GM21381 (cell line): ENCODE measurements around the gene ACYP2.
"Not testable (repeated sequence)": the region's sequence is repeated elsewhere in the genome, so short reads cannot be mapped to it uniquely, and the experiment has no call there.

Experiments used
- ATAC-seq: cut with Tn5 transposase; IDR thresholded peaks from one replicate; pipeline ENCODE4 v1.9.1; 2021; ENCODE audit warnings: mild to moderate bottlenecking, moderate library complexity; ENCODE audit not compliant: unreplicated experiment

ACYP2 gene

DNA sequence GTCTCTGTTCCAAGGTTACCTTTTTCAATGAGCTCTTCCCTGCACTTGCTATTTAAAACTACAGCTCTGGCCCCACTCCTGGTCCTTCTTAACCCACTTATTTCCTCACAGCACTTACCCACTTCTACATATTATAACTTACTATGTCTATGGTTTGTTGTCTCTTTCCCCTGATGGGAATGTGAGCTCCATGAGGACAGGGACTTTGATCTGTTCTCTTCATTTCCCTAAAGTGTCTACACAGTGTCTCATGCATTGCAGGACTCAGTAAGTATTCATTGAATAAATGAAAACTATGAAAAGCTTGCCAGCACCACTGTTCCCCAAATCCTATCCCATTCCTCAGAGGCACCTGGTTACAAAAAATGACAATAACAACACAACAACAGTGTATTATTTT, 18.3 kb upstream of the ACYP2 start:
- no peak for ATAC-seq

- peak; percentile 1 for ATAC-seq
Measured at GRCh38 chr2:54099370-54099769, 16.0 kb upstream of the ACYP2 start.

- ATAC-seq, result peak; percentile 76
Measured at GRCh38 chr2:54099829-54100585, 15.4 kb upstream of the ACYP2 start.

- no peak for ATAC-seq
Measured at GRCh38 chr2:54100772-54101171, 14.6 kb upstream of the ACYP2 start.

DNA sequence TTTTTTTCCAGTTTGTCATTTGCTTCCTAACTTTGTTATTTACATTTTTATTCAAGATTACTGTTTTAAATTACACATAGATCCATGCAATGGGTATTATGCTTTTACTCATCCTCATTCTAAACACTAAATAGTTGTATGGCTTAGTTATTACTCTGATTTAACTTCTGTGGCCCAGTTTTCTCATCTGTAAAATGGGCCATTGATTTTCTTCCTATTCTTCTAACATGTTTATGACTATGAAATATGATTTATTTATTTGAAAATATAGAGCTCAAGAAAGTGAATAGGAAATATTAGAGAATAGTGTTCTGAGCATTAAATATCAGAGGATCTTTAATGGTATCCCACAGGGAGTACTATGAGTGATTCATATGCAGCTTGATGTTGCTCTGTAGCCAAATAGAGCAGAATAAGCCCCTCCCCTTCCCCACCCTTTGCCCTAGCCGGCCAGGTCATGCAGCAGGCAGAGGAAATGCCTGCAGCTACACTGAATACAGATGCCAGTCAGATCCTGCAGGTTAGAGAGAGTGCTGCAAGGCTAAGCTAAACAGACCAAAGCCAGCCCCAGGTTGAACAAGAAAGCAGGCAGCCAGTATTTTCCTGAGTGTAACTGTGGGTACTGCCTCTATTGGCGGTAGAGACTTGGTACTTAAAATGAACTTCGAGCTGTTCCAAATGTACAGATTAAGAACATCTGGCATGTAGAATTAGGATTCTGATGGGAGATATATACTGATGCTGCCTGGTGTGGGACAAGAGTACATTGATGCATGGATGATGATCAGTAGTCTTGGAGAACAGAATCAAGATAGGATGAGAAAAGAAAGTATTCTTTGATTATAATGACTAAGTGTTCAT, 11.7 kb upstream of the ACYP2 start:
- peak; percentile 48 for ATAC-seq

- peak; percentile 78 for ATAC-seq
Measured at GRCh38 chr2:54106631-54107454, 8.6 kb upstream of the ACYP2 start.

GRCh38 chr2:54107455-54107764, 8.0 kb upstream of the ACYP2 start:
- ATAC-seq, result no peak

- ATAC-seq, result no peak
Measured at GRCh38 chr2:54107903-54108615, 7.4 kb upstream of the ACYP2 start.

DNA sequence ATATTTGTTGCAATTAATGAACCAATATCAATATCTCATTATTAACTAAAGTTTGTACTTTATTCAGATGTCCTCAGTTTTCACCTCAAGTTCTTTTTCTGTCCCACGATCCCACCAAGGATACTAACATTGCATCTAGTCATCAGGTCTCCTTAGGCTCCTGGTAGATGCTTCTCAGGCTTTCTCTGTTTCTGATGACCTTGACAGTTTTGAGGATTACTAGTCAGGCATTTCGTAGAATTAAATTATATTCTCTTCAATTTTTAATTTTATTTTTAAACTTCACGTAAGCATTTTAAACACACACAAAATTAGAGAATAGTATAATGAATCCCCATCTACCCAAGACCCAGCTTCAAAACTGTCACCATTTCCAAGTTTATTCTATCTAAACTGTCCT, 5.6 kb upstream of the ACYP2 start:
- ATAC-seq, result no peak

DNA sequence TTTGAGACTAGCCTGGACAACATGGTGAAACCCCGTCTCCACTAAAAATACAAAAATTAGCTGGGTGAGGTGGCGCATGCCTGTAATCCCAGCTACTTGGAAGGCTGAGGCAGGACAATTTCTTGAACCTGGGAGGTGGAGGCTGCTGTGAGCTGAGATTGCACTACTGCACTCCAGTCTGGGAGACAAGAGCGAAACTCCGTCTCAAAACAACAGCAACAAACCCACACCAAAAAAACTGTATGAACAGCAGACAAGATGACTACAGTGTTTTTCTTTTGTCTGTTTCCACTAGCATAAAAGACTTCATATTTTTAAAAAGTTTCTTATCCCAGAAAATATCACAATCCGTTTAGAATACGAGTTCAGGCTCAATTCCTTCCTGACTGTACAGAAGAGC, 936 bp upstream of the ACYP2 start:
- not testable (repeated sequence) for ATAC-seq

DNA sequence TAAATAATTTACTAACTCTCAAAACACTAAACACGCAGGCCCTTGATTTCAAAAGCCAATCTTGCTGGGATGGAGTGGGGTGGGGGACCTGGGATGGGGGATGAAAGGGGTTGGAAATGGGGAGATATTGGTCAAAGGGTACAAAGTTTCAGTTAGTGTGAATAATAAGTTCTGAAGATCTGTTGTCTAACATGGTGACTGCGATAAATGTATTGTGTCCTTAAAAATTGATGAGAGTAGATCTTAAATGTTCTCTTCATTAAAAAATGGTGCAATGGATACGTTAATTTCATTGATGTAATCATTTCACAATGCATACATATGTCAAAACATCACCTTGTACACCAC, 505 bp upstream of the ACYP2 start:
- ATAC-seq, result no peak

DNA sequence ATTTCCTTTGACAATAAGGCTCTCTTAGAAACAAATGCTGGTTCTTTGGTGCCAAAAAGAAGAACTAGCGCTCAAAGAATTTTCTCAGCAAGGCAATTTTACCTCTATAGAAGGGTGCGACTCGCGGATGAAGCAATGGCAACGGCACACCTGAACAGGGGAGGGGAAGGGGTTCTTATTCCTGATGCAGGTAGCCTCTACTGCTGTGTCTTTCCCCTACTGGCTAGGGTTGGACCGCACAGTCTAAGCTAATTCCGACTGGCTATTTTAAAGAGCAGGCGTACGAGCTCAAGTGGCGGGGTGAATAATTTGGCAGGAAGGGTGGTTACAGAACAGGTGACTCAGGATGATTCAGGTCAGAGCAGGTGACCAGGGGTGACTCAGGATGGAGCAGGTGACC, 1.2 kb downstream of the ACYP2 start:
- not testable (repeated sequence) for ATAC-seq

GRCh38 chr2:54120950-54121349, 5.5 kb downstream of the ACYP2 start:
- ATAC-seq, result no peak

GRCh38 chr2:54122171-54122935, 6.9 kb downstream of the ACYP2 start:
- ATAC-seq, result no peak

DNA sequence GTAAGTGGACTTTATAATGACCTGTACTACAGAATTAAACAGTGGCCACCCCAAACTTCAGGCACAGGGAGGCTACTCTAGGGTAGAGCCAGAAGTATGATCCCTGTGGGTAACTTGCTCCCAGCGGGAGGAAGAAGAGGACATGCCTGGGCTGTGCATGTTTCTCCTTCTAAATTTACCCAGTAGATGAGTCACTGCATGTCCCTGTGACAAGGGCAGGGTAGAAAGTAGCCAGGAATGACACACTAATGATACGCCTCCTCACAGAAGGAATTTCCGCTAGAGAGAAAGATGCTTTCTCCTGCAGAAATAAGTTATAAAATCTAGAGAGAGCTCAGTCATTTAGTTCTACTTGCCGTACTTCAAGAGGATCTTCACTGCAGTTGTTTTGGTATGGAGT, 7.5 kb downstream of the ACYP2 start:
- ATAC-seq, result no peak

GRCh38 chr2:54127174-54127573, 11.8 kb downstream of the ACYP2 start:
- not testable (repeated sequence) for ATAC-seq

GRCh38 chr2:54133056-54133455, 17.6 kb downstream of the ACYP2 start:
- no peak for ATAC-seq

DNA sequence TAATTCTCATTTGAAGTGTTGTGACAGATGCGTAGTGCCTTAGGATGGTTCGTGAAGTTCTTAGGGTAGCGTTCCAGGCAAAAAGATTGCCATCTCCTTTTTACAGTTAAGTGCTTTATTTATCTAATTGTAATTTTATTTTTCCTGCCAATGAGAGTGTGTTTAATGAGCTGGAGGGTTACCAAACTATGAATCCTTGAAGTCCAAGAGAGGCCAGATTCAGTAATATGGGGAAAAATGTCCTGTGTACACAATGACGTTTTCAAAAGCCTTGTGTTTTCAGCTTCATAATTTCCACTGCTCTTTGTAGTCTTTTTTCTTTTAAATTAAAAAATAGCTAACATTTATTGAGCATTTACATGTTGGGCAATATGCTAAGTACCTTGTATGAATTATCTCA, 23.8 kb downstream of the ACYP2 start:
- no peak for ATAC-seq

- ATAC-seq, result no peak
Measured at GRCh38 chr2:54143780-54144179, 28.4 kb downstream of the ACYP2 start.

- no peak for ATAC-seq
Measured at GRCh38 chr2:54148391-54148790, 33.0 kb downstream of the ACYP2 start.
